SK-N-SH treated with all-trans-retinoic acid at 6 μM for 48 hours (cell line): ENCODE results near the gene CPSF2.

Experiments
- ATAC-seq: fragments of 200-7000 bp; cut with Tn5 transposase; 3 replicates; pipeline ENCODE4 v1.9.1; 2020; ENCODE audit warnings: mild to moderate bottlenecking, moderate library complexity
- ARNTL ChIP-seq: fragments of 450-650 bp; formaldehyde crosslinking; IDR thresholded peaks from 2 replicates; pipeline ENCODE4 v1.5.0; 2020; ENCODE audit warnings: low read depth, mild to moderate bottlenecking, moderate library complexity, borderline replicate concordance
- BACH2 ChIP-seq: fragments of 250-450 bp; sonication (Bioruptor Pico); IDR thresholded peaks from 2 replicates; pipeline ENCODE4 v1.9.0; 2021; ENCODE audit warnings: mild to moderate bottlenecking, borderline replicate concordance
- CREB5 ChIP-seq: fragments of 250-450 bp; sonication (Bioruptor Pico); IDR thresholded peaks from 2 replicates; pipeline ENCODE4 v1.5.1; 2020; ENCODE audit warnings: low read depth, mild to moderate bottlenecking, moderate library complexity
- CSDC2 ChIP-seq: fragments of 250-450 bp; sonication (Bioruptor Pico); IDR thresholded peaks from 2 replicates; pipeline ENCODE4 v1.5.0; 2020; ENCODE audit warnings: mild to moderate bottlenecking, moderate library complexity
- ESRRG ChIP-seq: fragments of 250-450 bp; sonication (Bioruptor Pico); IDR thresholded peaks from 2 replicates; pipeline ENCODE4 v1.6.1; 2021; ENCODE audit warnings: mild to moderate bottlenecking
- GLIS3 ChIP-seq: fragments of 250-450 bp; sonication (Bioruptor Pico); IDR thresholded peaks from 2 replicates; pipeline ENCODE4 v1.5.0; 2020; ENCODE audit warnings: mild to moderate bottlenecking, moderate library complexity
- ISL1 ChIP-seq: fragments of 250-450 bp; sonication (Bioruptor Pico); IDR thresholded peaks from 2 replicates; pipeline ENCODE4 v2.1.2; 2022; ENCODE audit warnings: mild to moderate bottlenecking, moderate library complexity
- OSR1 ChIP-seq: fragments of 250-450 bp; sonication (Bioruptor Pico); IDR thresholded peaks from 2 replicates; pipeline ENCODE4 v1.8.0; 2022; ENCODE audit warnings: moderate library complexity, mild to moderate bottlenecking, inconsistent platforms
- PPARA ChIP-seq: fragments of 250-450 bp; sonication (Bioruptor Pico); IDR thresholded peaks from 2 replicates; pipeline ENCODE4 v1.5.0; 2020; ENCODE audit warnings: mild to moderate bottlenecking, borderline replicate concordance
- RARB ChIP-seq: fragments of 250-450 bp; sonication (Bioruptor Pico); IDR thresholded peaks from 2 replicates; pipeline ENCODE4 v1.8.0; 2021; ENCODE audit warnings: mild to moderate bottlenecking, moderate library complexity
- SNAI2 ChIP-seq: fragments of 250-450 bp; sonication (Bioruptor Pico); IDR thresholded peaks from 2 replicates; pipeline ENCODE4 v1.5.0; 2020; ENCODE audit warnings: mild to moderate bottlenecking, moderate library complexity
- TCF4 ChIP-seq: fragments of 250-450 bp; sonication (Bioruptor Pico); IDR thresholded peaks from 2 replicates; pipeline ENCODE4 v1.8.0; 2021; ENCODE audit warnings: mild to moderate bottlenecking, moderate library complexity, borderline replicate concordance
- TOX ChIP-seq: fragments of 250-450 bp; sonication (Bioruptor Pico); IDR thresholded peaks from 2 replicates; pipeline ENCODE4 v1.8.0; 2021; ENCODE audit warnings: mild to moderate bottlenecking, moderate library complexity, borderline replicate concordance
- ZC3H10 ChIP-seq: fragments of 250-450 bp; sonication (Bioruptor Pico); IDR thresholded peaks from 2 replicates; pipeline ENCODE4 v1.5.1; 2021; ENCODE audit warnings: mild to moderate bottlenecking, moderate library complexity
- ZFP3 ChIP-seq: fragments of 250-450 bp; sonication (Bioruptor Pico); IDR thresholded peaks from 2 replicates; pipeline ENCODE4 v1.5.0; 2020; ENCODE audit warnings: mild to moderate bottlenecking, moderate library complexity
- ZNF565 ChIP-seq: fragments of 450-650 bp; formaldehyde crosslinking; conservative IDR thresholded peaks from 2 replicates; pipeline ENCODE4 v1.5.0; 2020; ENCODE audit warnings: low read depth, mild to moderate bottlenecking, moderate library complexity
- ZNF70 ChIP-seq: fragments of 450-650 bp; formaldehyde crosslinking; IDR thresholded peaks from 2 replicates; pipeline ENCODE4 v1.5.0; 2020; ENCODE audit warnings: mild to moderate bottlenecking, moderate library complexity
- ZNF8 ChIP-seq: fragments of 450-650 bp; formaldehyde crosslinking; IDR thresholded peaks from 2 replicates; pipeline ENCODE4 v1.5.0; 2020; ENCODE audit warnings: mild to moderate bottlenecking, moderate library complexity
- TF ChIP-seq, protein P1 (sequence below): fragments of 250-450 bp; sonication (Bioruptor Pico); IDR thresholded peaks from 2 replicates; pipeline ENCODE4 v1.5.0; 2020; ENCODE audit warnings: mild to moderate bottlenecking, moderate library complexity
- TF ChIP-seq, protein P2 (sequence below): fragments of 250-450 bp; sonication (Bioruptor Pico); IDR thresholded peaks from 2 replicates; pipeline ENCODE4 v1.8.0; 2020; ENCODE audit warnings: mild to moderate bottlenecking, moderate library complexity, borderline replicate concordance
- TF ChIP-seq, protein P3 (sequence below): fragments of 250-450 bp; sonication (Bioruptor Pico); IDR thresholded peaks from 2 replicates; pipeline ENCODE4 v1.8.0; 2021; ENCODE audit warnings: low read depth, mild to moderate bottlenecking, moderate library complexity, borderline replicate concordance

CPSF2 gene

GRCh38 chr14:92203116-92203515 lies 81.3 kb downstream of the CPSF2 start:
- TF ChIP-seq BACH2 (CRISPR knock-in tag) (no peak), SNAI2 (CRISPR knock-in tag) (no peak), TCF4 (CRISPR knock-in tag) (no peak), CREB5 (CRISPR knock-in tag) (no peak), CSDC2 (CRISPR knock-in tag) (no peak), ZC3H10 (CRISPR knock-in tag) (no peak), ZNF565 (no peak), PPARA (no peak), ISL1 (no peak), ZNF70 (CRISPR knock-in tag) (no peak), TOX (no peak), GLIS3 (CRISPR knock-in tag) (no peak), OSR1 (CRISPR knock-in tag) (no peak), RARB (no peak), ESRRG (no peak), ARNTL (CRISPR knock-in tag) (no peak)
- TF ChIP-seq, protein P1, sequence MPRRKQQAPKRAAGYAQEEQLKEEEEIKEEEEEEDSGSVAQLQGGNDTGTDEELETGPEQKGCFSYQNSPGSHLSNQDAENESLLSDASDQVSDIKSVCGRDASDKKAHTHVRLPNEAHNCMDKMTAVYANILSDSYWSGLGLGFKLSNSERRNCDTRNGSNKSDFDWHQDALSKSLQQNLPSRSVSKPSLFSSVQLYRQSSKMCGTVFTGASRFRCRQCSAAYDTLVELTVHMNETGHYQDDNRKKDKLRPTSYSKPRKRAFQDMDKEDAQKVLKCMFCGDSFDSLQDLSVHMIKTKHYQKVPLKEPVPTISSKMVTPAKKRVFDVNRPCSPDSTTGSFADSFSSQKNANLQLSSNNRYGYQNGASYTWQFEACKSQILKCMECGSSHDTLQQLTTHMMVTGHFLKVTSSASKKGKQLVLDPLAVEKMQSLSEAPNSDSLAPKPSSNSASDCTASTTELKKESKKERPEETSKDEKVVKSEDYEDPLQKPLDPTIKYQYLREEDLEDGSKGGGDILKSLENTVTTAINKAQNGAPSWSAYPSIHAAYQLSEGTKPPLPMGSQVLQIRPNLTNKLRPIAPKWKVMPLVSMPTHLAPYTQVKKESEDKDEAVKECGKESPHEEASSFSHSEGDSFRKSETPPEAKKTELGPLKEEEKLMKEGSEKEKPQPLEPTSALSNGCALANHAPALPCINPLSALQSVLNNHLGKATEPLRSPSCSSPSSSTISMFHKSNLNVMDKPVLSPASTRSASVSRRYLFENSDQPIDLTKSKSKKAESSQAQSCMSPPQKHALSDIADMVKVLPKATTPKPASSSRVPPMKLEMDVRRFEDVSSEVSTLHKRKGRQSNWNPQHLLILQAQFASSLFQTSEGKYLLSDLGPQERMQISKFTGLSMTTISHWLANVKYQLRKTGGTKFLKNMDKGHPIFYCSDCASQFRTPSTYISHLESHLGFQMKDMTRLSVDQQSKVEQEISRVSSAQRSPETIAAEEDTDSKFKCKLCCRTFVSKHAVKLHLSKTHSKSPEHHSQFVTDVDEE (CRISPR knock-in tag) = no peak
- TF ChIP-seq, protein P2, sequence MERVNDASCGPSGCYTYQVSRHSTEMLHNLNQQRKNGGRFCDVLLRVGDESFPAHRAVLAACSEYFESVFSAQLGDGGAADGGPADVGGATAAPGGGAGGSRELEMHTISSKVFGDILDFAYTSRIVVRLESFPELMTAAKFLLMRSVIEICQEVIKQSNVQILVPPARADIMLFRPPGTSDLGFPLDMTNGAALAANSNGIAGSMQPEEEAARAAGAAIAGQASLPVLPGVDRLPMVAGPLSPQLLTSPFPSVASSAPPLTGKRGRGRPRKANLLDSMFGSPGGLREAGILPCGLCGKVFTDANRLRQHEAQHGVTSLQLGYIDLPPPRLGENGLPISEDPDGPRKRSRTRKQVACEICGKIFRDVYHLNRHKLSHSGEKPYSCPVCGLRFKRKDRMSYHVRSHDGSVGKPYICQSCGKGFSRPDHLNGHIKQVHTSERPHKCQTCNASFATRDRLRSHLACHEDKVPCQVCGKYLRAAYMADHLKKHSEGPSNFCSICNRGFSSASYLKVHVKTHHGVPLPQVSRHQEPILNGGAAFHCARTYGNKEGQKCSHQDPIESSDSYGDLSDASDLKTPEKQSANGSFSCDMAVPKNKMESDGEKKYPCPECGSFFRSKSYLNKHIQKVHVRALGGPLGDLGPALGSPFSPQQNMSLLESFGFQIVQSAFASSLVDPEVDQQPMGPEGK = no peak
- TF ChIP-seq, protein P3, sequence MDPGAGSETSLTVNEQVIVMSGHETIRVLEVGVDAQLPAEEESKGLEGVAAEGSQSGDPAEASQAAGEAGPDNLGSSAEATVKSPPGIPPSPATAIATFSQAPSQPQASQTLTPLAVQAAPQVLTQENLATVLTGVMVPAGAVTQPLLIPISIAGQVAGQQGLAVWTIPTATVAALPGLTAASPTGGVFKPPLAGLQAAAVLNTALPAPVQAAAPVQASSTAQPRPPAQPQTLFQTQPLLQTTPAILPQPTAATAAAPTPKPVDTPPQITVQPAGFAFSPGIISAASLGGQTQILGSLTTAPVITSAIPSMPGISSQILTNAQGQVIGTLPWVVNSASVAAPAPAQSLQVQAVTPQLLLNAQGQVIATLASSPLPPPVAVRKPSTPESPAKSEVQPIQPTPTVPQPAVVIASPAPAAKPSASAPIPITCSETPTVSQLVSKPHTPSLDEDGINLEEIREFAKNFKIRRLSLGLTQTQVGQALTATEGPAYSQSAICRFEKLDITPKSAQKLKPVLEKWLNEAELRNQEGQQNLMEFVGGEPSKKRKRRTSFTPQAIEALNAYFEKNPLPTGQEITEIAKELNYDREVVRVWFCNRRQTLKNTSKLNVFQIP (CRISPR knock-in tag) = no peak
- ATAC-seq = no peak

DNA sequence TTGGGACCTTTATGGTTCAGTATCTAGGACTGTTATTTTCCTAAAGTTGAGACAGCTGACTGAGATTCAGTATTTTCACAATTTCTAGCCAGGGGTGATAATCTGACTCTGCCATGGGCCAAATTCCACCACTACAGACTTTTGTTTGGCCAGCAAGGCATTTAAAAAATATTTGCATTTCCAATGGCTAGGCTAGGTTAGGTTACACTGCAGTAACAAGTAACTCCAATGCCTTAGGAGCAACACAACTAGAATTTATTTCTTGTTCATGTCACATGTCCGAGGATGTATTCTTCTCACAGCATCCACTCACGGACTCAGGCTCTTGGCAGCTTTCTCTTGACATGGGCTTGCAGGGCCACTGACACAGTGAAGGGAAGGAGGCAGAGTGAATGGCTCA lies 83.0 kb downstream of the CPSF2 start:
- no peak for ATAC-seq
- TF ChIP-seq CREB5 (CRISPR knock-in tag) (no peak), CSDC2 (CRISPR knock-in tag) (no peak), ZNF8 (CRISPR knock-in tag) (no peak), ISL1 (no peak), ZFP3 (no peak), GLIS3 (CRISPR knock-in tag) (no peak), ZNF70 (CRISPR knock-in tag) (no peak), TOX (no peak)
- TF ChIP-seq, protein P2 = no peak
